Suprapubic skin (tissue), 4 donors: Measurements from ENCODE around the gene HIVEP1.

Experiments
- POLR2A ChIP-seq, 2 donors: fragments of 450-650 bp; IDR thresholded peaks; one replicate each; pipeline ENCODE4 v1.6.1; 2017; ENCODE audit warnings: antibody characterized with exemption in 2 of 2, mild to moderate bottlenecking in 2 of 2, moderate library complexity in 2 of 2
- POLR2AphosphoS5 ChIP-seq, 3 donors: sonication (generic); formaldehyde crosslinking; IDR thresholded peaks; one replicate each; pipeline ENCODE4 v1.6.1; 2017; ENCODE audit warnings: antibody characterized with exemption in 3 of 3
- TF ChIP-seq, protein P1 (sequence below), 2 donors: fragments of 200-600 bp in 1 of 2; fragments of 450-650 bp in 1 of 2; sonication (generic) in 1 of 2; IDR thresholded peaks; one replicate each; pipeline ENCODE4 v1.5.1; 2016 to 2019; ENCODE audit warnings: antibody characterized with exemption in 2 of 2, mild to moderate bottlenecking in 1 of 2, moderate library complexity in 1 of 2

GRCh38 chr6:12088531-12088930 lies 76.4 kb downstream of the HIVEP1 start:
- TF ChIP-seq, protein P1, sequence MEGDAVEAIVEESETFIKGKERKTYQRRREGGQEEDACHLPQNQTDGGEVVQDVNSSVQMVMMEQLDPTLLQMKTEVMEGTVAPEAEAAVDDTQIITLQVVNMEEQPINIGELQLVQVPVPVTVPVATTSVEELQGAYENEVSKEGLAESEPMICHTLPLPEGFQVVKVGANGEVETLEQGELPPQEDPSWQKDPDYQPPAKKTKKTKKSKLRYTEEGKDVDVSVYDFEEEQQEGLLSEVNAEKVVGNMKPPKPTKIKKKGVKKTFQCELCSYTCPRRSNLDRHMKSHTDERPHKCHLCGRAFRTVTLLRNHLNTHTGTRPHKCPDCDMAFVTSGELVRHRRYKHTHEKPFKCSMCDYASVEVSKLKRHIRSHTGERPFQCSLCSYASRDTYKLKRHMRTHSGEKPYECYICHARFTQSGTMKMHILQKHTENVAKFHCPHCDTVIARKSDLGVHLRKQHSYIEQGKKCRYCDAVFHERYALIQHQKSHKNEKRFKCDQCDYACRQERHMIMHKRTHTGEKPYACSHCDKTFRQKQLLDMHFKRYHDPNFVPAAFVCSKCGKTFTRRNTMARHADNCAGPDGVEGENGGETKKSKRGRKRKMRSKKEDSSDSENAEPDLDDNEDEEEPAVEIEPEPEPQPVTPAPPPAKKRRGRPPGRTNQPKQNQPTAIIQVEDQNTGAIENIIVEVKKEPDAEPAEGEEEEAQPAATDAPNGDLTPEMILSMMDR (IDR thresholded peaks at IDR 0.05): no peak
- TF ChIP-seq POLR2A (IDR thresholded peaks at IDR 0.05) (no peak), POLR2AphosphoS5 (IDR thresholded peaks at IDR 0.05) (no peak)
